Measurements from ENCODE around the gene KIF7. TPM values are rescaled to one million over a fixed set of nuclear protein-coding genes. Genes with fewer than 3 reads are reported as not detected.

KIF7 gene
- total RNA-seq, 1 donor from 2014 or later, result 4.3 TPM

- Histone ChIP-seq H3K36me3 (no peaks in the 10 kb centered on the region), H3K4me3 (no peak overlapping the region), H3K27me3 (peaks cover 23% of the 10 kb centered on the region), H2AFZ (replicated peaks) (no peak overlapping the region), H3K27ac (no peak overlapping the region), H3K4me1 (peaks cover 13% of the 10 kb centered on the region), H3F3A (ENCODE audit: low read depth) (peaks cover 18% of the 10 kb centered on the region), H4K20me1 (ENCODE audit: low read depth) (no peaks in the 10 kb centered on the region), H3K79me2 (ENCODE audit: low read depth) (no peaks in the 10 kb centered on the region), H3K9ac (no peak overlapping the region), H3K4me2 (no peak overlapping the region), H3K9me3 (ENCODE audit: low read depth) (no peaks in the 10 kb centered on the region)
- Mint-ChIP-seq H3K27ac (no peak overlapping the region), H3K9me3 (no peaks in the 10 kb centered on the region), H3K36me3 (no peaks in the 10 kb centered on the region), H3K4me1 (peaks cover 16% of the 10 kb centered on the region), H3K27me3 (ENCODE audit: insufficient read depth, low read depth) (peaks cover 14% of the 10 kb centered on the region), H3K4me3 (no peak overlapping the region)
- TF ChIP-seq EZH2 (IDR thresholded peaks at IDR 0.05), result no peak
- no peak for TF ChIP-seq CTCF (IDR thresholded peaks at IDR 0.05)
- no peak for TF ChIP-seq EZH2phosphoT487 (IDR thresholded peaks at IDR 0.05)
- DNase-seq (ENCODE audit: low spot score), result no peak
Measured at GRCh38 chr15:89668171-89668570, 12.9 kb upstream of the KIF7 start.

- no peaks in the 10 kb centered on the region for H4K20me1 ChIP-seq (ENCODE audit: low read depth)
- no peak for DNase-seq (ENCODE audit: low spot score)
- H3F3A ChIP-seq (ENCODE audit: low read depth), result peaks cover 18% of the 10 kb centered on the region
- TF ChIP-seq EZH2 (IDR thresholded peaks at IDR 0.05) (no peak), EZH2phosphoT487 (IDR thresholded peaks at IDR 0.05) (no peak), CTCF (IDR thresholded peaks at IDR 0.05) (no peak)
- peaks cover 13% of the 10 kb centered on the region for H3K4me1 ChIP-seq
- no peak overlapping the region for H3K4me2 ChIP-seq
- Mint-ChIP-seq H3K4me3 (no peak overlapping the region), H3K9me3 (no peaks in the 10 kb centered on the region), H3K27ac (no peak overlapping the region), H3K36me3 (no peaks in the 10 kb centered on the region), H3K4me1 (peaks cover 12% of the 10 kb centered on the region), H3K27me3 (ENCODE audit: insufficient read depth, low read depth) (peaks cover 12% of the 10 kb centered on the region)
- no peak overlapping the region for H3K9ac ChIP-seq
- no peak overlapping the region for H2AFZ ChIP-seq (replicated peaks)
- no peak overlapping the region for H3K27ac ChIP-seq
- no peaks in the 10 kb centered on the region for H3K36me3 ChIP-seq
- peaks cover 23% of the 10 kb centered on the region for H3K27me3 ChIP-seq
- no peaks in the 10 kb centered on the region for H3K79me2 ChIP-seq (ENCODE audit: low read depth)
- H3K4me3 ChIP-seq, result no peak overlapping the region
- no peaks in the 10 kb centered on the region for H3K9me3 ChIP-seq (ENCODE audit: low read depth)
Measured at GRCh38 chr15:89667706-89667960, 12.4 kb upstream of the KIF7 start.

- H3K4me3 Mint-ChIP-seq, result no peak overlapping the region
- Histone ChIP-seq H3K9me3 (ENCODE audit: low read depth) (no peaks in the 10 kb centered on the region), H3K4me2 (no peak overlapping the region), H3K4me3 (no peak overlapping the region), H3F3A (ENCODE audit: low read depth) (peaks cover 18% of the 10 kb centered on the region), H3K79me2 (ENCODE audit: low read depth) (no peaks in the 10 kb centered on the region), H3K36me3 (no peaks in the 10 kb centered on the region), H3K4me1 (peaks cover 13% of the 10 kb centered on the region), H2AFZ (replicated peaks) (no peak overlapping the region), H3K9ac (no peak overlapping the region), H3K27ac (no peak overlapping the region), H4K20me1 (ENCODE audit: low read depth) (no peaks in the 10 kb centered on the region), H3K27me3 (peaks cover 23% of the 10 kb centered on the region)
- H3K27ac Mint-ChIP-seq, result no peak overlapping the region
- H3K27me3 Mint-ChIP-seq (ENCODE audit: insufficient read depth, low read depth), result peaks cover 17% of the 10 kb centered on the region
- TF ChIP-seq EZH2phosphoT487 (IDR thresholded peaks at IDR 0.05) (no peak), CTCF (IDR thresholded peaks at IDR 0.05) (no peak), EZH2 (IDR thresholded peaks at IDR 0.05) (no peak)
- H3K9me3 Mint-ChIP-seq, result no peaks in the 10 kb centered on the region
- H3K4me1 Mint-ChIP-seq, result peaks cover 12% of the 10 kb centered on the region
- DNase-seq (ENCODE audit: low spot score), result no peak
- H3K36me3 Mint-ChIP-seq, result no peaks in the 10 kb centered on the region
Measured at GRCh38 chr15:89666858-89667705, 11.8 kb upstream of the KIF7 start.
